Measurements from ENCODE around the gene MBNL2.

The MBNL2 gene

DNA sequence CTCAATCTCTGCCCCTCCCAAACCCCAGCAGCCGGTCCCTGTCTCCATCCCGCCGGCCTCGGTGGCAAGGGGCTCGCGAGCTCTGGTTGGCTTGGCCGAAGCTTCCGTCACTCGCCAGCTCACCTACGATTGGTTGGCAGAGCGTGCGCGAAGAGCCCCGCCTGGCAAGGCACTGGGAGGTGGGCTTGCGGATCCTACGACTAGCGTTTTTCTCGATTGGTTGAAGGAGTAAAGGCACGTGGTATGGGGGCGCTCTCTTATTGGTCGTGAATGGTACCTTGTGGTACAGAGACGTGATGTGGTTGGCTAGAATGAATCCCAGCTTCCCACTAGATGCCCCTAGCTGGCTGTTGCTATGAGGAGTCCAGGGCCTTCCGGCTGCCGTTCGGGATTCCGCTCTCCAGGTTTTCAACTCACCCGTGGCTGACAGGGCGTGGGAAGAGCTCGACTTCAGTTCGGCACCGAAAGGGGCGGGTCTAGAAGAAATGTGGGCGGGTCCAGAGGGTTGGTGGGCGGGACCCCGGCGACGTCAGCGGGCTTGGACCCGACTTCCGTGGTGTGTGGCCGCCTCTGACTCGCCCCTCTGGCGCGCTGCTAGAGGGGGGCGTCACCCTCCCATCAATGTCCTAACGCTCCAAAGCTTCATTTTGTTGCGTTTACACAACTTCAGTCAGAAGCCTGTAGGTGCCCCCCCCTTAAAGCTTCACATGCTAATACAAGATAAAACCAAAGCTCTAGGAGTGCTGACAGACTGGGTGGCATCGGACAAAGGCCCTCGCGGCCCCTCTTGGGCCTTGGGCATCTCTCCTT is 211.0 kb downstream of the MBNL2 start:
- in situ Hi-C loops (cut with HindIII; ENCODE audit: low sequenced_read_pairs): loop anchor here (5.0 kb wide), 2 partner anchors 81 to 211 kb away; partner anchors contain the start of gene MBNL2

DNA sequence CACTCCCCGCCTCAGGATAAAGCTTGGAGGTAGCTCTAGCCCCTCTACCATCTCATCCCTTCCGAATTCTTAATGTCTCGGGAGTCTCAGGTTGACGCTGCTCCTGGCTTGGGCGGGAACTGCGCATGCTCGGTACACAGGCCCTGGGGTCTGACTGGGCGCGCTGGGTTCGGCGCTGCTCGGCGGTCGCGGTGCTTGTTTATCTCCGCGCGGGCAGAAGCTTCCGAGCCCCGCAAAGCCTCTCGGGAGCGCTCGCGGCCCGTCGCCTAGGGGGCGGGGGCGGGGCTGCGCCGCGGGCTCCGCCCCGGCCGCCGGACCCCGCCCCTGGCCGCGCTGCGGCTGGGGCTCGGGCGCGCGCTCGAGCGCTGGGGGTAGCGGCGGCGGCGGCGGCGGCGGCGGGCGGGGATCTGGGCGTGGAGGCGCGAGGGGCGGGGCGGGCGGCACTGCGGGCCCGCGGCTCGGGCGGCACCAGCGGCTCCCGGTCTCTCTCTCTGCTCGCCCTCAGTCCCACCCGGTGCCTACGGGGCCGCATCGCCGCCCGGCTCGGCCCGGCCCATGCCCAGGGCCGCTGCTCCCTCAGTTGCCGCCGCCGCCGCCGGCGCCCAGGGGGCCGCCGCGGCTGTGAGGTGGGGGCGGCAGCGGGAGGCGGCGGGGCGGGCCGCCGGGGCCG is 211.7 kb downstream of the MBNL2 start, which contains the start of gene RAP2A:
Gene RAP2A, plus strand, starts transcription at position 443 of the 670 bp plus-strand sequence. CDS start 302 bp downstream, outside the sequence.
- in situ Hi-C loops (cut with HindIII; ENCODE audit: low sequenced_read_pairs): loop anchor here (5.0 kb wide), 2 partner anchors 82 to 212 kb away; partner anchors contain the start of gene MBNL2

DNA sequence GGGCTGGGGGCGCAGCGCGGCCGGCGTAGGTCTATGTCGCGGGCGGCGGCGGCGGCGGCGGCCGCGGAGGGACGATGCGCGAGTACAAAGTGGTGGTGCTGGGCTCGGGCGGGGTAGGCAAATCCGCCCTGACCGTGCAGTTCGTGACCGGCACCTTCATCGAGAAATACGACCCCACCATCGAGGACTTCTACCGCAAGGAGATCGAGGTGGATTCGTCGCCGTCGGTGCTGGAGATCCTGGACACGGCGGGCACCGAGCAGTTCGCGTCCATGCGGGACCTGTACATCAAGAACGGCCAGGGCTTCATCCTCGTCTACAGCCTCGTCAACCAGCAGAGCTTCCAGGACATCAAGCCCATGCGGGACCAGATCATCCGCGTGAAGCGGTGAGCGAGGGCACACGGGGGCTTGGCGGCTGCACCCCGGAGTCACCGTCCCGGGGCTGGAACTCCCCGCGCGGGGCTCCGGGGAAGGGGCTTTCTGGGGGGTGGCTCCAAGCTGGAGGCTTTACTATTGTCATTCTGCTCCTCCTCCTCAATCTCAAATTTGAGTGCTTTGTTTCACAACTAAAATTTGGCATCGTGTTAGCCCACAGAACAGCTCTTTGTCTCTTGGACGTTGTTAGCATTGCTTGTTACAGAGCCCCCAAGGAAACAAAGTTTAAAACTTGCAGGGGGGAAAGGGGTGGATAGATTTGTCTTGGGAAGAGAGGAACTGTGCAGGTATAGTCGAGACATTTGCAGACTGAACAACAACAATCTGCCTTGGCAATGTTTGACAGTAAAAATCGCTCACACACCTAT is 212.5 kb downstream of the MBNL2 start:
- in situ Hi-C loops (cut with HindIII; ENCODE audit: low sequenced_read_pairs): loop anchor here (5.0 kb wide), 2 partner anchors 82 to 212 kb away; partner anchors contain the start of gene MBNL2

DNA sequence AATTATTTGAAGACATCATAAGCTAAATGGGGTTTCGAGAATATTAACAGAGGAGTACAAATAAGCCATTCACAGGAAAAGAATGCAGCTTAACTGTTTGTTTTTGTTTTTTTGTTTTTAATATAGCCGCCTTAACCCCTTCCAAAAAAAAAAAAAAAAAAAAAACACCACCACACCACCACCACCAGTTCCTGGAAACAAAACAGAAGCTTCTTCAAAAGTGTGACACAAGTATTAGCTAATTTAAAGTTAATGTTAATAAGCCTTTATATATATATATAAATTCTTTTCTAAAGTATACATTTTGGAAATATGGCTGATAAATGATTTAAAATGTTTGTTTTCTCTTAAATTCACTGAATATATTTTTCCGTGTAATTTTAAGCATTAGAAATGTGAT is 213.2 kb downstream of the MBNL2 start:
- in situ Hi-C loops (cut with HindIII; ENCODE audit: low sequenced_read_pairs): no loop called here

DNA sequence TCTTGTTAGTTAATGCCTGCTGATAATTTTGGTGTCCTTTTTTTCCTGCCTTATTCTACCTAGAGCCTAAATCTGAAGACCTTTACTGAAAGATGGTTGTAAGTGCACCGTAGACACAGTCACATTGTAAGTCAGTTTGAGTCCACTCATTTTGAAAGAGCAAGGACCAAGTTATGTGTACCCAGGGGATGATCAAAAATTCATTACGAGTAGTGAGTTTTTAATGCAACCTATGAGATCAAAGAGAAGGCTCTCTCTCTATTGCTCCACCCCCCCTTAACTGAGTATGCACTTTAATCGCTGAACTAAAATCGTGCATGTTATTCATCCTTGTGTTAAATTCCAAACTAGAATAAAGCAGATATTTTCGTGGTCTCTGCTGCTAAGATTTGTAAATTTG is 213.7 kb downstream of the MBNL2 start:
- in situ Hi-C loops (cut with HindIII; ENCODE audit: low sequenced_read_pairs): no loop called here

DNA sequence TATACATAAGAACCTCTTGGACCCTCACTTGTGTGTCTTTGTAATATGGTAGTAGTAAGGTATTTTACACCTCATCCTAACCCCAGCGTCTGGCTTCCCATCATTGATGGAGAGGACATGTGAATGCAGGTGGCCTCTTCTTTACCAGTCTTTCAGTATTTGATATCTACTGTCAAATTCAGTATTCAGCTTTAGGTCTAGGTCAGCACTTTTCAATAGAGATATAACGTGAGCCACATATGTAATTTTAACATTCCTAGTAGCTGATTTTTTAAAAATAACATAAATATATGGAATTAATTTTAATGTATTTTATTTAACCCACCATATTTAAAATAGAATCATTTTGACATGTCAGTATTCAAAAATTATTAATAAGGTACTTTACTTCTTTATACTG is 214.7 kb downstream of the MBNL2 start:
- in situ Hi-C loops (cut with HindIII; ENCODE audit: low sequenced_read_pairs): no loop called here

DNA sequence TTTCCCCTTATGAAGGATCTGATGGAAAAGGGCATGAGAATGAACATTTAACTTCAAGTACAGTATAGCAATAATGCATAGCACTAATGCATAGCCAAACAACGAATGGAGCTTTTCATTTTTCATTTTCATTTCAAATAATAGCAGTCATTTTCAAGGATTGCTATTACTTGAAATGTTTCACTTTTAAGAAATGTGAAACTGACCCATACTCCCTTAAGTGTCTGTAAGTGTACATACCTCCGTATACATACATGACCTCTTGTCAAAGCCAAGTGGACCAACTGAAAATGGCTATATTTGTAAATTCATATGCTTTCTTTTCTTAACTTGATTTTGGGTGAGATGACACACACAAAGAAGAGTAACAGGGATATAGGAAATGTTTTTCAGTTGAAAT is 215.6 kb downstream of the MBNL2 start:
- in situ Hi-C loops (cut with HindIII; ENCODE audit: low sequenced_read_pairs): no loop called here

DNA sequence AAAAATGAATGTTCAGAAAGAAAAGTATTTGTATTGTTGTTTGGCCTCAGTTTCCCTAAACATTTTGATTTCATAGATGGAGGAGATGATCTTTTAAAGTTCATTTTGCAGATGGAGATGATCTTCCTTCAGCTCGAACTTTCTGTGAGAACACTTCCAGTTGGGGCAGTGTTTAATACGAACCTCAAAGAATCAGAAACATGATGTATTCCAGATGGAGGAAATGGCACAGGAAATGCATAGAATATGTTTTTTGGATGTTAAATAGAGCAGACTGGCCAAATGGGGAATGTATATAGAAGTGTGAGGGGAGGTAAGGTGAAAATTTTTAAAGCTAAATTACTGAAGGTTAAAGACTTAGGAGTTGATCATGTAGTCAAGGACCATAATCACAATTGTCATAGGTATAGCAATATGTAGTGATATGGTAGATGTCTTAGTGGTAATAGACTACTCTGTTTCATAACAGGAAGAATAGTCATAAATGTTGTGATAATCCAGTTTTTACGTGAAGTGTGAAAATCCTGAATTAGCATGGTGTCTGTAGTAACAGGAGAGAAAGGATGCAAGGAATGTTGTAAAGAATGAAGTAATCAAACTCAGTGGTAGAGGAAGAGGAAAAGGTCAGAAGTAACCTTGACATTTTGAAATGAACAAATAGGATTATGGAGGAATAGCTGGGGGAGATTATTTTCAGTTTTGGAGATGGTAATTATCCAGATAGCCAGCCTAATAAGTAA is 216.9 kb downstream of the MBNL2 start:
- in situ Hi-C loops (cut with HindIII; ENCODE audit: low sequenced_read_pairs): no loop called here

DNA sequence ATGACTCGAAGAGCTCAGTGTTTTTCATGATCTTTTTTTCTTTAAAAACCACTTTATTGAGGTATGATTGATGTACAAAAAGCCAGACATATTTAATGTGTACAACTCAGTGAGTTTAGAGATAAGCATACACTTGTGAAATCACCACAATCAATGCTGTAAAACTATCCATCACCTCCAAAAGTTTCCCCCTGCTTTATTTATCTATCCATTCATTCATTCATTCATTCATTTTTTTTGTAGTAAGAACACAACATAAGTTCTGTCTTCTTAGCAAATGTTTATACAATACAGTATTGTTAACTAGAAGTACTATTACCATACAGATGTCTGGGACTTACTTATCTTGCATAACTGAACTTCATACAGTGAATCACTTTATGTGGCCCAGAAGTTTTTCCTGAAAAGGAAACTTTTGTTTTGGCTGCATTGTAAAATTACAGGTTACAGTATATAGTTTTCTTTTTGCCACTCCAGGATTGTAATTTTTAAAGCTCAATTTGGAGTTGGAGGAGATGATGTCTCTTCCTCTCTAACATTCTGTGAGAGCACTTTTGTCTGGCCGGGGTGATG is 218.6 kb downstream of the MBNL2 start:
- in situ Hi-C loops (cut with HindIII; ENCODE audit: low sequenced_read_pairs): no loop called here

DNA sequence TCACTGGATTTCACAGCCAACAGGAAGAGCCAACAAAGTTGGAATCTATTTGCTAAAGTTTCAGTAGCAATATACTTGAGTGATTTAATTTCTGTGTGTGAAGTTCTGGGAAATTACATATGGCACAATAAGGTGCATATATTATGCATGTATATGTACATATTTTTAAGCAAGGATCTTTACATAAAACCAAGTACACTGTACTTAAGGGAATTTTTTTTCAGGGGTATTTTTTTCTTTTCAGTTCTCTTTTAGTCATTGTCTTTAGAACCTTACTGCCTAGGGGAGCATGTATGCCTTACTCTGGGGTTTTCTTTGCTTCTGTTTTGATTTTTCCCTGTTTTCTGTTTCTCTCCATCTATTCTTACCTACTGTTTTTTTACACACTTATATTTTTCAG is 219.2 kb downstream of the MBNL2 start:
- in situ Hi-C loops (cut with HindIII; ENCODE audit: low sequenced_read_pairs): no loop called here

Measured in endothelial cell of hepatic sinusoid (primary cell).